Measurements from ENCODE around the gene SCT.
"Not testable (repeated sequence)": the region's sequence is repeated elsewhere in the genome, so short reads cannot be mapped to it uniquely, and the experiment has no call there.

The SCT gene, protein sequence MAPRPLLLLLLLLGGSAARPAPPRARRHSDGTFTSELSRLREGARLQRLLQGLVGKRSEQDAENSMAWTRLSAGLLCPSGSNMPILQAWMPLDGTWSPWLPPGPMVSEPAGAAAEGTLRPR

DNA sequence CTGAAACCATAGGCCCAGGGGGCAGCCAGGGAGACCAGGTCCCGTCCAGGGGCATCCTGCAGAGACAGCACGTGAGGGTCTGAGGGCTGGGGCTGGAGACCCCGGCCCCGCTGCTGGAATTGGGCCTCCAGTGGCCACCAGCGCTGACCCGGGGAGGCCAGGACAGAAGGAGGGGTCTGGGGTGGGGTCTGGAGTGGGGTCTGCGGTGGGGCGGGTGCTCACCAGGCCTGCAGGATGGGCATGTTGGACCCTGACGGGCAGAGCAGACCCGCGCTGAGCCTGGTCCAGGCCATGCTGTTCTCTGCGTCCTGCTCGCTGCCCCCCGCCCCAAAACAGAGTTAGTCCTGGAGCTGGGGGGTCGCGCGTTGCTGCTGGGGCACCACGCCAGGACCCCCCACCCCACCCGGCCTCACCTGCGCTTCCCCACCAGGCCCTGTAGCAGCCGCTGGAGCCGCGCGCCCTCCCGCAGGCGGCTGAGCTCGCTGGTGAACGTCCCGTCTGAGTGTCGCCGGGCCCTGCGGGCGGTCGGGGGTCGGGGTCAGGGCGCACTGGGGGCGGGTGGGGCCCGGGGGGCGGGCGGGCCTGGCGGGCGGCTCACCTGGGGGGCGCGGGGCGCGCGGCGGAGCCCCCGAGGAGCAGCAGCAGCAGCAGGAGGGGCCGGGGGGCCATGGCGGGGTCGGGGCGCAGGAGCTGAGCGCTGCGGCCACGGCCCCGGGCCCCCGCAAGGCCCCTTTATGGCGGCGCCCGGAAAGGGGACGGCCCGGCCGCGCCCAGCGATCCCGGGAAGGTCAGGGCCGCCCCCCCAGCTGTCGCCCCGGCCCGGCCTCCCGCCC lies at the start of gene SCT:
TSS of gene SCT (minus strand) at position 707 of the 833 bp plus-strand sequence. CDS start at position 669, 38 bp downstream.
- no peak for DNase-seq

- no peak for DNase-seq
These were observed 47.4 kb upstream of the SCT start for GRCh38 chr11:674406-674805.

DNA sequence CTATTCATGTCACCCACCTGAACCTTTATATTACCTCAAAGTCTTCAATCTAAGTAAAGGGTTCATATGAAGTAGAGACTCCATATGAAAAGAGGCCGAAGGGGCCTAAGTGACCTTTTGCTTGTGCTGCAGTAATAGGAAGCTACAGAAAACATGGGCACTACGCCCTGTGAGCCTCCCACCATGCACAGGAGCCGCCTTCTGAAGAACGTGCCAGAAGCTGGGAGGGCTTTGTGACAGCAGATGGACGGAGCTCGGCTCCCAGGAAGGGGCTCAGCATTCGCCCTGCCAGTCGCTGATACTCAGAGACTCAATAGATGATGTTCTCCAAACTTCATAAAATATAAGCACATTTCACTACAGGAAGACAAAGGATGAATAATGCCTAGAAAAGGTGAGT lies 46.9 kb upstream of the SCT start:
- no peak for DNase-seq

DNA sequence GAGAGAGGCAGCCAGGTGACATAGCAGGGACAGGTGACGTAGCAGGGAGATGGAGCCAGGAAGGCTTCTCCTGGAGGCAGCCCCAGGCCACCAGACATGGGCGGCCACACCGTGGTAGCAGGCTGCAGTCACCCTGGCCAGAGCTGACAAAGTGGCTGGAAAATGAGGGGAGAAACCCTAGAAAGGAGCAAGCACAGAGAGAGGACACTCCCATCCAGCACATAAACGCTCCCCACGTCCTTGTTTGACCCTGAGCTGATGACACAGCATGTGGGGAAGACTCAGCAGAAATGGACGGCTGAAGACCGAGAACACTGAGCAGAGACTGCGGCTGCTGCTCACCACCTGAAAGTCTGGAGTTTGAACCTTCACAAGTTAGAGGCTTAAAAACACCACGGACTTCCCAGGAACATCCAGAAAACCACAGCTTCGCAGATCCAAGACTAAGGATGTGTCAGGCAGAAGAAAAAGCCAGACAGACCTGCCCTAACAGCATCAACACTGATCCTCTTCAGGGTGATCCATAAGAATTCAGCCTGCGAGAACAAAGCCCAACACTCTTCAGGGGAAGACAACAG lies 38.8 kb upstream of the SCT start:
- DNase-seq, result no peak

DNA sequence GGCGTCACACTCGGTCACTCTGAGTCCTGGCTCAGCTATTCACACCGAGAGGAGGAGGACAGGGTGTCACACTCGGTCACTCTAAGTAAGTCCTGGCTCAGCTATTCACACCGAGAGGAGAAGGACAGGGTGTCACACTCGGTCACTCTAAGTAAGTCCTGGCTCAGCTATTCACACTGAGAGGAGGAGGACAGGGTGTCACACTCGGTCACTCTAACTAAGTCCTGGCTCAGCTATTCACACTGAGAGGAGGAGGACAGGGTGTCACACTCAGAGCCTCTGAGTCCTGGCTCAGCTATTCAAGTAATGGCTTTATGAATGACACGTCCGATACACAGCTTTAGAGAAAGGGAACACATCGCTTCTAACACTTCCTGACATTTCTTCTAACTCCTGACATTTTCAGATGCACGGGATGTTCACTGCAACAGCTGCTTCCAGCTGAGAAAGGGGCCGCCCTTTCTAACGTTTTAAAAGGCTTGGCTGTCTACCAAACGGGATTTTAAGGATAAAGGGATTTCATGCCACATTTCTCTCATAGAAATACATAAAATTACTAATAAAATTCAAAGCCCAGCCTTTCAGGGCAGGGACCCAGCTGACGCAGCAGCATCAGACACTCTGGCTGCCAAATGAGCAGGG lies 38.2 kb upstream of the SCT start:
- DNase-seq, result no peak

GRCh38 chr11:662689-663274 lies 35.8 kb upstream of the SCT start:
- no peak for DNase-seq

DNA sequence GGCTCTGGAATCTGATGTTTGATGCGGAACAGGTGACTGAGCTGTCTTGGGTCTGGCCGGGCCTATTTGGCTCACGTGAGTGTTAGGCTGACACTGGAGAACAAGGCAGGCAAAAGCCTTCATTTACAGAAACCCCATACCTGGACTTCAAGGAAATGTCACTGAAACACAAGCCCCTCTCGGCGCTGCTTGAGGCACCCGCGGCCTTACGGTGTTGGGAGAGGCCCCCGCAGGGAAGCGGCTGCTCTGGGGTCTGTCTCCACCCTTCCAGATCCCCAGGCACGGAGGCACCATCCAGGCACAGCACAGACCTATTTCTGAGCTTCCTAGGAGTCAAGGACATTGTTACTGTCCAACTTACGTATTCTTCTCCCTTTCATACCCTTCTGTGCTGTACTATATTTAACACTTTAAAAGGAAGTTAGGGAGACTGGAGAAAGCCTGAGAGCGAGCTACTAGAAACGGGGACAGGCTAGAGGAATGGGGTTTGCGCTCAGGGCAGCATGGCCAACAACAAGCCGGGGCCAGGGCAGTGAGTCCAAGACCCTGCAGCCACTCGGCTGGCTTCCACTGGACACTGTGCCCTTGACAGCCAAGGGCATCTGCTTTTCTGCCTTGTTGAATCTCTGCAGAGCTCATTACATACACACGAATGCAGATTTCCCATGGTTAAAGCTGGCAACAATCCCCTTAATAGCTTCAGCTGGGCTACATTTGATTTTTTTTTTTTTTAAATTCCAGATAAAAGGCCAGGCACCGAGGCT lies 33.9 kb upstream of the SCT start:
- DNase-seq, result no peak

GRCh38 chr11:660281-660680 lies 33.3 kb upstream of the SCT start:
- DNase-seq, result no peak

- no peak for DNase-seq
These were observed 32.6 kb upstream of the SCT start for GRCh38 chr11:659532-660085.

DNA sequence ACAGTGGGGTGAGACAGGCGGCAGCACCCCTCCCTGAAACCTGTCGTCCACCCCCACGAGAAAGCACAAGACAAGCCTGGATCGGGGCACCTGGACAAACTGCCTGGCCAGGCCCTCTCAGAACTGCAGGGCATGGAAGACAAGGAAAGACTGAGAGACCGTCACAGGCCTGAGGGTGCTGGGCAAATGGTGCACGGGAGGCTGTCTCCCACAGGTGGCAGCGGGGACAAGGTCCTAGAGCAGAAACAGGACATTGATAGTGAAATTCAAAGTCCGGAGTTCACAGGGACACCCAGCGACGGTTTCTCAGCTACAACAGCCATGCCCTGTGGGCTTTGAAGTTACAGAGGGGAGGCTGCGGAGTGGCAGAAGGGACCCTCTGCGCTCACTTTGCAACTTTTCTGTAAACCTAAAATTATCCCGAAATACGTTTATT lies 30.7 kb upstream of the SCT start:
- DNase-seq, result no peak

GRCh38 chr11:656866-657265 lies 29.9 kb upstream of the SCT start:
- no peak for DNase-seq

DNA sequence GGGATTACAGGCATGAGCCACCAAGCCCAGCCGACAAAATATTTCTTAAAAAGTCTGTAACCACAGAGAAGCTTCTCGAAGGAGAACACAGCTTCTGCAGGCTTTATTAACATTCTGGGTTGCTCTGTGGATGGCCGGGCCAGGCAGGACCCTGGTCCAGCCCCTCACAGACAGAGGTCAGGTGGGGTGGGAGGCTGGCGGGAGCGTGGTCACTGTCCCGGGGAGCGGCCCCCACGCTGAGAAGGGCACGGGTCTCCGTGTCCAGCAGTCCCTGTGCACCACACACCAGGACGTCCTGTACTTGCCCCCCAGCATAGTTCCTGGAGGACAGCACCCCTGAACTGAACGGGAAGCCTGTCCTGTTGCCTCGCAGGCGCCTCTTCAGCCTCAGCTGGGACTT lies 29.4 kb upstream of the SCT start:
- no peak for DNase-seq

DNA sequence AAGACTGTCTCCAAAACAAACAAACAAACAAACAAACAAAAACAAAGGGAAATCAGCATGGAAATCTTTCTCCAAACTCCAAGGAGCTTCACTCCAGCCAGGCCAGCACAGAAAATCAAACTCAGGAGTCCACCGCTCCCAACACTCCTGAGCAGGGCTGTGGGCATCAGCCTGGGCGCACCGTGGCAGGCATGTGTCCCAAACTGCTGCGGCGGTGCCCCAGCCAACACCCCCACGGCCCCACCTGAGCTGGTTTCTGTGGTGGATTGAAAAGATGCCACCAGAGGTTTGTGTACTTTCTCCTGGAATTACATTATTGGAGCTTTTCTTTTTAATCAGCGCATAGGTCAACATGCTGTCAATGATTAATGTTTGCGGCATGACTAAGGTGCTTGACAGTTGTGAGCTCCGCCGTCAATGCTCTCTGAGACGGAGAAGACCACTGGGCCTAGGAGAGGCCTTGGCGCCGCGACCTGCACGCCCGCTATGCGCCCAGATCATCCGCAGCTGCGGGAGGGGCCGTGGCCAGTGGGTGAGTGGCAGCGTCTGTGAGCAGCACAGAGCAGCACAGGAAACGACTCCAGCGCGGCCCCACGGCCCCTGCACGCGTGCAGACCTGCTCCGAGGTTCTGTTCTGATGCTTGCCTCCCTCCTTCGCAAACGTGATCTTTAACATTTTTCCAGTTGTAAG lies 28.2 kb upstream of the SCT start:
- DNase-seq, result no peak

DNA sequence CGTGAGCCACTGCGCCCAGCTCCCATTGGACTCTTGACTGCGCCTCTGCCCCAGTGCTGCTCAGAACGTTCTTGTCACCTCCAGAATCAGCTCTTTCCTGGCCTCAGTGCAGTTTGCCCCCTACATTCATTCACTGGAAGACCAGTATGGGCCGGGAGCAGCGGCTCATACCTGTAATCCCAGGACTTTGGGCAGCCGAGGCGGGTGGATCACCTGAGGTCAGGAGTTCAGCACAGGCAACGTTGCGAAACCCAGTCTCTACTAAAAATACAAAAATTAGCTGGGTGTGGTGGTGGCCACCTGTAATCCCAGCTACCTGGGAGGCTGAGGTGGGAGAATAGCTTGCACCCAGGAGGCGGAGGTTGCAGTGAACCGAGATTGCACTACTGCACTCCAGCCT lies 27.5 kb upstream of the SCT start:
- not testable (repeated sequence) for DNase-seq

- no peak for DNase-seq
These were observed 26.9 kb upstream of the SCT start for GRCh38 chr11:653837-654236.

DNA sequence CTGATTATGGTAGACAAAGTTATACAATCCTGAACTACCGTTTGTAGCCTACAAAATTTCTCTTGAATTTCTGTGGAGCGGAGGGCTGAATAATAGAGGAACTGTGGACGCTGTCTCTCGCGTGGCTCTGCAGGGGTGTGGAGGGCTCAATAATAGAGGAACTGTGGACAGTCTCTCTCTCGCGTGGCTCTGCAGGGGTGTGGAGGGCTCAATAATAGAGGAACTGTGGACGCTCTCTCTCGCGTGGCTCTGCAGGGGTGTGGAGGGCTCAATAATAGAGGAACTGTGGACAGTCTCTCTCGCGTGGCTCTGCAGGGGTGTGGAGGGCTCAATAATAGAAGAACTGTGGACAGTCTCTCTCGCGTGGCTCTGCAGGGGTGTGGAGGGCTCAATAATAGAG lies 26.2 kb upstream of the SCT start:
- not testable (repeated sequence) for DNase-seq

GRCh38 chr11:650482-650881 lies 23.5 kb upstream of the SCT start:
- no peak for DNase-seq

GRCh38 chr11:647672-648158 lies 20.7 kb upstream of the SCT start:
- not testable (repeated sequence) for DNase-seq

DNA sequence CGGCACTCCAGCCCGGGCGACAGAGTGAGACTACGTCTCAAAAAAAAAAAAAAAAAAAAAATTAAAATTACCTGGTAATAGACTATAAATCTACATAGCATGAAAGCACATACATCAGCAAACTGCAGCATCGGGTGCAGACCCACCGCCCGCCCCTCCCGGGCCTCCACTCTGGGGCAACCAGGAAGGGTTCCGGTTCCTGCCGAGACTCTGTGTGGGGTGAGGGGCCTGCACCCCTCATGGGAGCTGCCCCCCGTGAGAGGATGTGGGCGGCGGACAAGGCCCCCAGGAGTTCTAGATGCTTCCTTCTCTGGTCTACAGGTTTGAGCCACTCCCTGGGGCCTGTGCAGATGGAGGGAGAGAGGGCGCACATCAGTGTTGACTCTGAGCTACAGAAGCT lies 19.2 kb upstream of the SCT start:
- no peak for DNase-seq

- no peak for DNase-seq
These were observed 18.6 kb upstream of the SCT start for GRCh38 chr11:645536-645935.
